ENCODE results near the gene NPBWR2.

The NPBWR2 gene

GRCh38 chr20:64106981-64107735 is at the start of gene NPBWR2:
Gene NPBWR2, minus strand, starts transcription at chr20:64107565. Its CDS starts 734 bp downstream, at chr20:64106831.
- DNase-seq = peak; percentile 33

GRCh38 chr20:64156136-64156885 is 48.9 kb upstream of the NPBWR2 start:
- no peak for DNase-seq

GRCh38 chr20:64155258-64156135 is 48.1 kb upstream of the NPBWR2 start:
- no peak for DNase-seq

GRCh38 chr20:64154590-64155257 is 47.4 kb upstream of the NPBWR2 start:
- no peak for DNase-seq

- no peak for DNase-seq
Observed at GRCh38 chr20:64153861-64154589, 46.7 kb upstream of the NPBWR2 start.

GRCh38 chr20:64153410-64153809 is 46.0 kb upstream of the NPBWR2 start:
- no peak for DNase-seq

GRCh38 chr20:64152906-64153305 is 45.5 kb upstream of the NPBWR2 start:
- DNase-seq = no peak

GRCh38 chr20:64151633-64152530 is 44.5 kb upstream of the NPBWR2 start:
- DNase-seq = no peak

- DNase-seq = no peak
Observed at GRCh38 chr20:64150756-64151632, 43.6 kb upstream of the NPBWR2 start.

- no peak for DNase-seq
Observed at GRCh38 chr20:64149809-64150560, 42.6 kb upstream of the NPBWR2 start.

GRCh38 chr20:64149141-64149540 is 41.8 kb upstream of the NPBWR2 start:
- DNase-seq = no peak

- no peak for DNase-seq
Observed at GRCh38 chr20:64148581-64148980, 41.2 kb upstream of the NPBWR2 start.

GRCh38 chr20:64146936-64147477 is 39.6 kb upstream of the NPBWR2 start:
- no peak for DNase-seq

GRCh38 chr20:64146301-64146935 is 39.1 kb upstream of the NPBWR2 start:
- no peak for DNase-seq

- DNase-seq = no peak
Observed at GRCh38 chr20:64145458-64146300, 38.3 kb upstream of the NPBWR2 start.

- DNase-seq = no peak
Observed at GRCh38 chr20:64144144-64144912, 37.0 kb upstream of the NPBWR2 start.
